Endothelial cell of umbilical vein (primary cell): ENCODE data around the gene FOLR1. TPM values are rescaled to one million over a fixed set of nuclear protein-coding genes. Genes with fewer than 3 reads are reported as not detected.

Experiments
- BruUV-seq: library from RNA; stranded (reverse); fragments of 400-500 nt; replicated peaks from 2 replicates; lab custom pipeline; 2021; lab: Mats Ljungman, UMichigan
- CTCF ChIA-PET: fragments of 300-600, 350-600 bp; sonication (Branson Sonifier 250); formaldehyde crosslinking; loops from one replicate; lab custom pipeline; 2021; ENCODE audit warnings: antibody characterized with exemption, inconsistent platforms; lab: Charles Lee
- POLR2A ChIA-PET: fragments of 300-600, 350-600 bp; sonication (Branson Sonifier 250); formaldehyde crosslinking; loops from one replicate; lab custom pipeline; 2021; ENCODE audit warnings: antibody characterized with exemption, inconsistent platforms; lab: Charles Lee
- DNase-seq: peaks from one replicate; pipeline ENCODE4 v3.0.0-alpha.2; 2011; ENCODE audit warnings: low read depth, low spot score
- FAIRE-seq: peaks from 2 replicates; lab custom pipeline; 2011; peaks lifted over from hg19 to GRCh38; lab: Jason Lieb, UNC
- H2AFZ ChIP-seq: 2 replicates; pipeline ENCODE4 v1.6.0; 2012; ENCODE audit warnings: low read depth, low read length, control low read depth, inconsistent platforms
- H3K27ac ChIP-seq: 2 replicates; pipeline ENCODE4 v1.5.1; 2011; ENCODE audit warnings: low read depth, mild to moderate bottlenecking, control low read depth, low read length, moderate library complexity; ENCODE audit not compliant: insufficient read depth
- H3K27me3 ChIP-seq, 2 experiments: 2 replicates each; pipeline versions ENCODE4 v1.6.0 to v1.6.1; 2011; ENCODE audit warnings: low read length in 2 of 2, mixed read lengths in 1 of 2; ENCODE audit not compliant: control insufficient read depth in 2 of 2, insufficient read depth in 2 of 2
- H3K36me3 ChIP-seq, 2 experiments: 2 replicates in 1 of 2; 3 replicates in 1 of 2; pipeline ENCODE4 v1.5.1; 2011; ENCODE audit warnings: low read length in 2 of 2, mild to moderate bottlenecking in 1 of 2, moderate library complexity in 1 of 2; ENCODE audit not compliant: control insufficient read depth in 2 of 2, insufficient read depth in 2 of 2; ENCODE audit errors: extremely low read depth in 1 of 2
- H3K4me1 ChIP-seq: 3 replicates; pipeline ENCODE4 v1.5.1; 2011; ENCODE audit warnings: mild to moderate bottlenecking, low read length; ENCODE audit not compliant: control insufficient read depth, insufficient read depth; ENCODE audit errors: extremely low read depth
- H3K4me2 ChIP-seq: 2 replicates; pipeline ENCODE4 v1.6.1; 2011; ENCODE audit warnings: low read length, control low read depth, mixed read lengths; ENCODE audit not compliant: insufficient read depth
- H3K4me3 ChIP-seq, 3 experiments: fragments of 200-600 bp in 1 of 3; sonication (generic), shearing (Covaris generic) in 1 of 3; replicated peaks in 1 of 3; 2 replicates each; pipeline ENCODE4 v1.5.1; 2011 to 2016; ENCODE audit warnings: control low read depth in 3 of 3, low read length in 3 of 3, mild to moderate bottlenecking in 2 of 3, inconsistent platforms in 1 of 3, low read depth in 1 of 3, moderate library complexity in 1 of 3; ENCODE audit not compliant: insufficient read depth in 1 of 3
- H3K79me2 ChIP-seq: 2 replicates; pipeline ENCODE4 v1.6.0; 2012; ENCODE audit warnings: low read length, inconsistent platforms; ENCODE audit not compliant: control insufficient read depth, insufficient read depth
- H3K9ac ChIP-seq: replicated peaks from 2 replicates; pipeline ENCODE3; 2011; ENCODE audit warnings: low read length, control low read depth; ENCODE audit not compliant: insufficient read depth; ENCODE audit errors: extremely low read depth
- H3K9me1 ChIP-seq: replicated peaks from 3 replicates; pipeline ENCODE4 v1.6.0; 2011; ENCODE audit warnings: mild to moderate bottlenecking, low read length; ENCODE audit not compliant: control insufficient read depth, insufficient read depth; ENCODE audit errors: extremely low read depth
- H3K9me3 ChIP-seq: replicated peaks from 2 replicates; pipeline ENCODE4 v1.5.1; 2012; ENCODE audit warnings: low read length, inconsistent platforms; ENCODE audit not compliant: control insufficient read depth, insufficient read depth
- H4K20me1 ChIP-seq: replicated peaks from 2 replicates; pipeline ENCODE3; 2011; ENCODE audit warnings: mild to moderate bottlenecking, low read length; ENCODE audit not compliant: control insufficient read depth, insufficient read depth; ENCODE audit errors: extremely low read depth
- EZH2 ChIP-seq: IDR thresholded peaks from 2 replicates; pipeline ENCODE4 v1.6.1; 2012; ENCODE audit warnings: borderline replicate concordance, low read depth, mild to moderate bottlenecking, moderate library complexity, low read length, inconsistent platforms; ENCODE audit not compliant: severe bottlenecking
- FOS ChIP-seq: IDR thresholded peaks from 2 replicates; pipeline ENCODE4 v1.6.1; 2011; ENCODE audit warnings: mild to moderate bottlenecking, low read length, moderate library complexity, borderline replicate concordance; ENCODE audit not compliant: insufficient read depth
- GATA2 ChIP-seq: IDR thresholded peaks from 2 replicates; pipeline ENCODE4 v1.7.0; 2011; ENCODE audit warnings: low read depth, mild to moderate bottlenecking, moderate library complexity, mixed read lengths, low read length; ENCODE audit not compliant: insufficient read length, insufficient read depth
- JUN ChIP-seq: IDR thresholded peaks from 2 replicates; pipeline ENCODE4 v1.6.1; 2011; ENCODE audit warnings: borderline replicate concordance, low read depth; ENCODE audit not compliant: insufficient read length, insufficient read depth
- MYC ChIP-seq: IDR thresholded peaks from one replicate; pipeline ENCODE4 v1.6.1; 2011; ENCODE audit warnings: mild to moderate bottlenecking, low read depth, low read length
- POLR2A ChIP-seq: IDR thresholded peaks from 2 replicates; pipeline ENCODE4 v1.6.1; 2012; ENCODE audit warnings: low read depth, mild to moderate bottlenecking, control low read depth, low read length
- POLR2AphosphoS5 ChIP-seq: IDR thresholded peaks from 2 replicates; pipeline ENCODE4 v1.6.1; 2012; ENCODE audit warnings: low read depth, mild to moderate bottlenecking, control low read depth, low read length, moderate library complexity; ENCODE audit not compliant: insufficient read depth
- dilution Hi-C: fragments of 300-500 bp; cut with MboI; formaldehyde crosslinking; loops from one replicate; pipeline ENCODE4 v1.15.0; 2019; ENCODE audit warnings: low sequenced_read_pairs; ENCODE audit not compliant: extremely low pct_ligation_motif_present
- intact Hi-C: fragments of 100-400 bp; cut with micrococcal nuclease; formaldehyde crosslinking; loops from one replicate; pipeline ENCODE4 v1.10.0; 2022
- polyA plus RNA-seq, 4 experiments: library from polyadenylated mRNA; depleted of rRNA in 3 of 4; stranded (reverse) in 3 of 4; unstranded in 1 of 4; fragments of >200 nt; gene quantifications; 2 replicates each; pipeline versions ENCODE4 v1.2.1 to v1.2.3, GENCODE V29; 2011 to 2012; ENCODE audit warnings: missing spikeins in 1 of 4
- total RNA-seq: library from RNA; stranded (reverse); gene quantifications from 2 replicates; pipeline ENCODE4 v1.2.3, GENCODE V29; 2021
- TF ChIP-seq, protein P1 (sequence below), 2 donors: IDR thresholded peaks; 1 replicate in 1 of 2; 2 replicates in 1 of 2; pipeline ENCODE4 v1.5.1; 2011; ENCODE audit warnings: low read length in 2 of 2, mild to moderate bottlenecking in 2 of 2, moderate library complexity in 2 of 2, control low read depth in 1 of 2, inconsistent platforms in 1 of 2, low read depth in 1 of 2; ENCODE audit not compliant: insufficient read depth in 1 of 2; ENCODE audit errors: extremely low read depth in 1 of 2
- TF ChIP-seq, protein P2 (sequence below): IDR thresholded peaks from 2 replicates; pipeline ENCODE4 v1.6.1; 2011; ENCODE audit not compliant: insufficient read depth, insufficient read length

Gene FOLR1
- total and polyA plus RNA-seq, 2 donors (not counting 3 experiments of a cell fraction or from before 2014, with no cell fraction given) = not detected

DNA sequence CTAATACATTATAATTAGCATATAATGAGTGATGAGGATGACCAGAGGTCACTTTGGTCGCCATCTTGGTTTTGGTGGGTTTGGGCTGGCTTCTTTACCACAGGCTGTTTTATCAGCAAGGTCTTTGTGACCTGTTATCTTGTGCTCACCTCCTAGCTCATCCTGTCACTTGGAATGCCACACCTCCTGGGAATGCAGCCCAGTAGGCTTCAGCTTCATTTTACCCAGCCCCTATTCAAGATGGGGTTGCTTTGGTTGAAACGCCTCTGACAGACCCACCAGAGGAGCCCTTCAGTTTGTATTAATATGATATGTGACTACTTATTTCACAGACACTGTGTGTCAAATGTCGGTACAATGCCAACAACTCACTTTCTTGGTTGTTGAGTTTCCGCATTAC lies 36.2 kb upstream of the FOLR1 start:
- Histone ChIP-seq H3K4me3 (no peak overlapping the region), H3K27me3 (peaks cover 7 to 10% of the 10 kb centered on the region in 2 experiments), H3K9me3 (no peaks in the 10 kb centered on the region), H3K27ac (no peak overlapping the region), H3K79me2 (no peaks in the 10 kb centered on the region), H3K4me2 (no peak overlapping the region), H2AFZ (no peak overlapping the region), H3K4me1 (no peaks in the 10 kb centered on the region), H3K36me3 (no peaks in the 10 kb centered on the region), H4K20me1 (no peaks in the 10 kb centered on the region), H3K9me1 (no peaks in the 10 kb centered on the region), H3K9ac (no peak overlapping the region)
- intact Hi-C loops (no loop called here), dilution Hi-C loops (no loop called here)
- BruUV-seq = no TSS peak
- CTCF ChIA-PET = interaction anchor here (1.2 to 2.9 kb wide), 2 partner anchors 11 to 275 kb away, joined by 4 to 18 read pairs; no protein-coding TSS in a partner anchor
- no peak for TF ChIP-seq EZH2
- TF ChIP-seq, protein P1, sequence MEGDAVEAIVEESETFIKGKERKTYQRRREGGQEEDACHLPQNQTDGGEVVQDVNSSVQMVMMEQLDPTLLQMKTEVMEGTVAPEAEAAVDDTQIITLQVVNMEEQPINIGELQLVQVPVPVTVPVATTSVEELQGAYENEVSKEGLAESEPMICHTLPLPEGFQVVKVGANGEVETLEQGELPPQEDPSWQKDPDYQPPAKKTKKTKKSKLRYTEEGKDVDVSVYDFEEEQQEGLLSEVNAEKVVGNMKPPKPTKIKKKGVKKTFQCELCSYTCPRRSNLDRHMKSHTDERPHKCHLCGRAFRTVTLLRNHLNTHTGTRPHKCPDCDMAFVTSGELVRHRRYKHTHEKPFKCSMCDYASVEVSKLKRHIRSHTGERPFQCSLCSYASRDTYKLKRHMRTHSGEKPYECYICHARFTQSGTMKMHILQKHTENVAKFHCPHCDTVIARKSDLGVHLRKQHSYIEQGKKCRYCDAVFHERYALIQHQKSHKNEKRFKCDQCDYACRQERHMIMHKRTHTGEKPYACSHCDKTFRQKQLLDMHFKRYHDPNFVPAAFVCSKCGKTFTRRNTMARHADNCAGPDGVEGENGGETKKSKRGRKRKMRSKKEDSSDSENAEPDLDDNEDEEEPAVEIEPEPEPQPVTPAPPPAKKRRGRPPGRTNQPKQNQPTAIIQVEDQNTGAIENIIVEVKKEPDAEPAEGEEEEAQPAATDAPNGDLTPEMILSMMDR (IDR thresholded peaks at IDR 0.05; ENCODE audit: extremely low read depth in 1 of 2, insufficient read depth in 1 of 2, low read depth in 1 of 2, low read length in 2 of 2) = no peak
- FAIRE-seq = no peak
- no peak for DNase-seq
- POLR2A ChIA-PET = no interaction called here

DNA sequence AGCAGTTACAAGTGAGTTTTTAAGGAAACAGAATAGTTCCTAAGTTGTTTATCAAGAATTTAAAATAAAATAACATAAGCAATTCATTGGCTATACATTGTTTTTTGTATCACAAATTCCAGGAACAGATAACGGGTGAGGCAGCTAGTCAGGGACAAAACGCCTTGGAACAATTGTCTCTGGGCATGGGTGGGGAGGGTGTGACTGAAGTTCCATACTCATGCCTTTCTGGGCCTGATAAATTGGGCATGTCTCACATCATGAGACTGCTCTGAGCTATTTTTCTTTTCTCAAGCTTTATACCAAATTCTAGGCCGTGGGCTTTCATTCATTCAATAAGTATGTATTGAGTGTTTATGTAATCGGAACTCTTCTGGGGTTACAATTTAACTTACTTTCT lies 34.8 kb upstream of the FOLR1 start:
- TF ChIP-seq POLR2A (no peak), GATA2 (no peak), EZH2 (no peak), JUN (no peak), FOS (no peak), MYC (no peak), POLR2AphosphoS5 (no peak)
- TF ChIP-seq, protein P2, sequence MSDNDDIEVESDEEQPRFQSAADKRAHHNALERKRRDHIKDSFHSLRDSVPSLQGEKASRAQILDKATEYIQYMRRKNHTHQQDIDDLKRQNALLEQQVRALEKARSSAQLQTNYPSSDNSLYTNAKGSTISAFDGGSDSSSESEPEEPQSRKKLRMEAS = no peak
- TF ChIP-seq, protein P1 (IDR thresholded peaks at IDR 0.05; ENCODE audit: extremely low read depth in 1 of 2, insufficient read depth in 1 of 2, low read depth in 1 of 2, low read length in 2 of 2) = no peak
- Histone ChIP-seq H3K4me3 (no peak overlapping the region), H3K79me2 (no peaks in the 10 kb centered on the region), H4K20me1 (no peaks in the 10 kb centered on the region), H3K4me2 (no peak overlapping the region), H3K9me3 (no peaks in the 10 kb centered on the region), H3K9ac (no peak overlapping the region), H3K4me1 (no peaks in the 10 kb centered on the region), H2AFZ (no peak overlapping the region), H3K9me1 (no peaks in the 10 kb centered on the region), H3K36me3 (no peaks in the 10 kb centered on the region), H3K27me3 (peaks cover 7 to 10% of the 10 kb centered on the region in 2 experiments), H3K27ac (no peak overlapping the region)
- intact Hi-C loops (no loop called here), dilution Hi-C loops (no loop called here)
- DNase-seq (no peak), FAIRE-seq (no peak)
- no TSS peak for BruUV-seq
- ChIA-PET POLR2A (no interaction called here), CTCF (interaction anchor here (1.0 to 2.2 kb wide), 4 partner anchors 9 to 274 kb away, joined by 3 to 17 read pairs (median 7); no protein-coding TSS in a partner anchor)
